ENCODE results near the gene ARF6.

ARF6 gene

GRCh38 chr14:49853572-49854375 lies 39.1 kb upstream of the ARF6 start:
- H3K4me3 Mint-ChIP-seq: peak overlapping the region; percentile 86 to 98 (median 95)
- no peaks in the 10 kb centered on the region for H3K27me3 Mint-ChIP-seq (ENCODE audit: low read depth)
- H3K4me1 Mint-ChIP-seq: peaks cover 31% of the 10 kb centered on the region
- H3K27ac Mint-ChIP-seq: peak overlapping the region; percentile 68 to 99 (median 98)
- TF ChIP-seq CTCF (IDR thresholded peaks at IDR 0.05; ENCODE audit: unreplicated experiment in 3 of 3): peak; percentile 58 to 65 (median 64)
- no peaks in the 10 kb centered on the region for H3K9me3 Mint-ChIP-seq
- peaks cover 19% of the 10 kb centered on the region for H3K36me3 Mint-ChIP-seq (ENCODE audit: low read depth)

- Mint-ChIP-seq H3K36me3 (ENCODE audit: low read depth) (no peaks in the 10 kb centered on the region), H3K9me3 (no peaks in the 10 kb centered on the region), H3K27me3 (ENCODE audit: low read depth) (peaks cover under 1% of the 10 kb centered on the region), H3K4me1 (peaks cover 17% of the 10 kb centered on the region), H3K4me3 (peak overlapping the region in 2 of 3 experiments; percentile 21 to 65), H3K27ac (peak overlapping the region in 2 of 3 experiments; percentile 68 to 83)
- no peak for TF ChIP-seq CTCF (IDR thresholded peaks at IDR 0.05; ENCODE audit: unreplicated experiment in 3 of 3)
Observed at GRCh38 chr14:49857427-49858003, 35.4 kb upstream of the ARF6 start.

DNA sequence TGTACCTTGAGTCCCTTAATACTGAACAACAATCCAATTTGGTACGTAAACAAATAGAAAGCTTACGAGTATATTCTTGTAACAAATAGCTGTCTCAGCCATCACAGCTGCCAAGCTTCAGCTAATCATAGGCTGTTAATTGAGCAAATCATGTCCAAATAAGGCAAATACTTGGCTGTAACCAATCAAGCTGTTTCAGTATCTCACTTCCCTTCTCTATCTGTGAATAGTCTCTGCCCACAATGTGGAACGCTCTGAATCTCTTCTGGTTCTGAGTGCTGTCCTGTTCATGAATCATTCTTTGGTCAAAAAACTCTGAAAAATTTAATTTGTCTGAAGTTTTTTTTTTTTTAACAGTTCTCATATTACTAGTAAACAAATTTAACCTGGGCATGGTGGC lies 34.5 kb upstream of the ARF6 start:
- Mint-ChIP-seq H3K36me3 (ENCODE audit: low read depth) (no peaks in the 10 kb centered on the region), H3K27me3 (ENCODE audit: low read depth) (peaks cover 7% of the 10 kb centered on the region), H3K9me3 (no peaks in the 10 kb centered on the region), H3K4me1 (peaks cover 10% of the 10 kb centered on the region), H3K4me3 (no peak overlapping the region), H3K27ac (no peak overlapping the region)
- no peak for TF ChIP-seq CTCF (IDR thresholded peaks at IDR 0.05; ENCODE audit: unreplicated experiment in 3 of 3)

GRCh38 chr14:49860988-49861698 lies 31.7 kb upstream of the ARF6 start:
- Mint-ChIP-seq H3K36me3 (ENCODE audit: low read depth) (no peaks in the 10 kb centered on the region), H3K9me3 (no peaks in the 10 kb centered on the region), H3K4me1 (peaks cover 10% of the 10 kb centered on the region), H3K27me3 (ENCODE audit: low read depth) (peaks cover 7% of the 10 kb centered on the region), H3K27ac (no peak overlapping the region), H3K4me3 (no peak overlapping the region)
- no peak for TF ChIP-seq CTCF (IDR thresholded peaks at IDR 0.05; ENCODE audit: unreplicated experiment in 3 of 3)

DNA sequence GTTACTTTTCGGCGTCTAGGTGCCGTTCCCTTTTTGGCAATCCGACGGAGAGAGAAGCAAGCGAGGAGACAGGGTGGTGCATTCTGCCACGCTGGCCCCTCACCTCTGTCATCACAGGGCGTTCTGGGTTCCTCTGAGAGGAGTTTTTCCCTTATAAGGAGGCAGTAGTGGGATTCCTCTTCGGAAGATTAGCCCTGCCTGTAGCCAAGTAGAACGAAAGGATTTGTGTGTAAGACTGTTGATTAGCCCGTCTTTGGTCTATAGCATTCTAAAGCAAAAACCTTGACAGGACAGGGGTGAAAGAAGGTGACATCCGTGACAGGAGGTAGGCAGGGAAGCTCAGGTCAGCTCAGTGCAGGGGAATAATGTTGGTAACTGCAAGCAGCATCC lies 31.2 kb upstream of the ARF6 start:
- no peak for TF ChIP-seq CTCF (IDR thresholded peaks at IDR 0.05; ENCODE audit: unreplicated experiment in 3 of 3)
- Mint-ChIP-seq H3K9me3 (no peaks in the 10 kb centered on the region), H3K4me1 (peaks cover 10% of the 10 kb centered on the region), H3K27me3 (ENCODE audit: low read depth) (peaks cover 7% of the 10 kb centered on the region), H3K27ac (no peak overlapping the region), H3K36me3 (ENCODE audit: low read depth) (no peaks in the 10 kb centered on the region), H3K4me3 (no peak overlapping the region)
